ENCODE results near the gene IL10RB.

DNA sequence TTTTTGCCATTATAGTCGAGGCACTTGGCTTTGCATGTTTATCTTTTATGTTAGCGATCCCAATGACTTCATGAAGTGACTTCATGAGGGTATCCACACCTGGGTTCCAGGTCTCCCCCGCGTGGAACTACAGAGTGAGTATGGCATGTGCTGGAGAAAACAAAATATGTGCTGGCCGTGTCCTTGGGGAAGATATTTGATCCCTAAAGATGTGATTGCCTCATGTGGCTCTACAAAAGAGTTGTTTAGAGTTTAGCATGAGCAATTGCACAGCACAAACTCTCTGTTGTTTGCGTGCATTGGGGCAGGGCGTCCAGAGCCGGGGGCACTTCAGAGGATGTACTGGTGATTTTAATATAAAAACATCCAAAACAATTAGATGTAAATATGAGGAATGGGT, 4.8 kb downstream of the IL10RB start:
- TF ChIP-seq POLR2A (IDR thresholded peaks at IDR 0.05) (no peak), CTCF (IDR thresholded peaks at IDR 0.05) (no peak), EP300 (IDR thresholded peaks at IDR 0.05; ENCODE audit: low read depth) (no peak)

Measured in transverse colon (tissue), 3 donors.